NCI-H345 treated with DMSO at 0.1 percent for 48 hours (cell line): ENCODE measurements around the gene STEAP4.

Experiments
- DNase-seq: peaks from one replicate; lab custom pipeline; 2025; ENCODE audit not compliant: unreplicated experiment; lab: John Stamatoyannopoulos, UW

The STEAP4 gene

GRCh38 chr7:88306590-88307048 lies at the start of gene STEAP4:
Gene STEAP4 (minus strand): TSS chr7:88306894. CDS start chr7:88284269, 22,625 bp downstream.
- no peak for DNase-seq

DNA sequence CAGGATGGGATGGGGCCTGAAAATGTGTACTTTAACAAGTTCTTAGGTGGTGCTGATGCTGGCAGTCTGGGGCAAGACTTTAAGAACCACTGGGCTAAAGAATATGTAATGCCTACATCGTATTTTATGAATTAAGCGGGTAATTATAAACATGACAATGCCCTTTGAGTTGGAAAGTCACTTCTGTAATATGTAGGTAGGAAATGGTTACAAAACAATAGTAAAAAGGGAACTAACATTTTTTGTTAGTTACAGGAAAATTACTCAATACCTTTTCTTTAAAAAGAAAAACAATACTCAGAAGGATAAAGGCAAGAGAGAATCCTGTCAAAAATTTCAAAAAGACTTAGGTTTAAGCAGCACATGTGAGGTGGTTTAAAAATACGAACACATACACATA lies 48.3 kb upstream of the STEAP4 start:
- DNase-seq, result no peak

GRCh38 chr7:88350118-88350517 lies 43.4 kb upstream of the STEAP4 start:
- no peak for DNase-seq

GRCh38 chr7:88347517-88347916 lies 40.8 kb upstream of the STEAP4 start:
- DNase-seq, result no peak

- no peak for DNase-seq
These were observed 40.4 kb upstream of the STEAP4 start for GRCh38 chr7:88347090-88347489.

- no peak for DNase-seq
These were observed 39.7 kb upstream of the STEAP4 start for GRCh38 chr7:88346357-88346756.

DNA sequence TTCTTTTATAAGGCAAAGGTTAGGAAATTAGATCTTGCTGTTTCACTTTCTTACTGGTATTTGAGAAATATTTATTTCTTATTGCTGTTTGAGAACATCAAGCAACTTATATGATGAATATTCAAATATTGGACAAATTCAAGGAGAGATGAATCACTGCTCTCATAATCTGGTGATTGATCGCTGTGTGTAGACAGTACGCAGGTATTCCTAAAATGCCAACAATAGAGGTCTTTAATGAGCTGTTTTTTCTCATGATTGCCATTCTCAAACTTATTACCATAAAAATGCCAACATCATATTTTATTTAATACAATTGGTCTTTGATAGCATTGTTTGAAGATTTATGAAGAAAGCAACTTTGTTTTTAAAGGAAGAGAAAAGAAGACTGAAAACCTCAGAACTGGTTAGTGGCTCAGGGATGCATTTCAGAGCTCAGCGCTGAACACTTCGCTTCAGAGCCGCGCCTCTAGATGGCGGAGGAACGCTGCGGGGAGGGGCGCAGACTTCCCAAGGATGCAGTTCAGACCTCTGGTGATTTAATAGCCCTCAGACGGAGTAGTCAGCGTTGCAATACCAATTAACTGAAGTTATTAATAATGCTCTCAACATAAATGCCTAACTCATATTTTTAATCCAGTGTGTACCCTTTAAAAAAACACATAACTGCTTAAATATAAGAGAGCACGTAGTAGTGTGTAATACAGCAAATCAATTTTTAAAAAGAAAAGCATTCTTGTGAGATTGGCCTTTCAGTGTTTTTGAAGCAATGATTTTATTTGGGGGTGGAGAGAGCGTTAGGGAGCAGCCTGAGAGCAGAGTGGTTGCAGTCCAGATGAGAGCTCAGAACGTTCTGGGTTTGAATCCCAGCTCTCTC lies 38.5 kb upstream of the STEAP4 start:
- DNase-seq, result no peak

DNA sequence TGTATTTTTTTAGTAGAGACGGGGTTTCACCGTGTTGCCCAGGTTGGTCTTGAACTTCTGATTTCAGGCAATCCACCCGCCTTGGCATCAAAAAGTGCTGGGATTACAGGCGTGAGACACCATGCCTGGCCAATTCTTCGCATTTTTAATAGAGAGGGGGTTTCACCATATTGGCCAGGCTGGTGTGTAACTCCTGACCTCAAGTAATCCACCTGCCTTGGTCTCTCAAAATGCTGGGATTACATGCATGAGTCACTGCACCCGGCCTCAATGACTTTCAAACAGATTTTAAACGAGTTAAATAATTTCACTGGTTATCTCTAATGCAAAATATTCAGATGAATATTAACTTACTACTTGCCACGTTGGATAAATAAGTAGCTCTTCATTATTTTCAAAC lies 37.6 kb upstream of the STEAP4 start:
- DNase-seq, result no peak

DNA sequence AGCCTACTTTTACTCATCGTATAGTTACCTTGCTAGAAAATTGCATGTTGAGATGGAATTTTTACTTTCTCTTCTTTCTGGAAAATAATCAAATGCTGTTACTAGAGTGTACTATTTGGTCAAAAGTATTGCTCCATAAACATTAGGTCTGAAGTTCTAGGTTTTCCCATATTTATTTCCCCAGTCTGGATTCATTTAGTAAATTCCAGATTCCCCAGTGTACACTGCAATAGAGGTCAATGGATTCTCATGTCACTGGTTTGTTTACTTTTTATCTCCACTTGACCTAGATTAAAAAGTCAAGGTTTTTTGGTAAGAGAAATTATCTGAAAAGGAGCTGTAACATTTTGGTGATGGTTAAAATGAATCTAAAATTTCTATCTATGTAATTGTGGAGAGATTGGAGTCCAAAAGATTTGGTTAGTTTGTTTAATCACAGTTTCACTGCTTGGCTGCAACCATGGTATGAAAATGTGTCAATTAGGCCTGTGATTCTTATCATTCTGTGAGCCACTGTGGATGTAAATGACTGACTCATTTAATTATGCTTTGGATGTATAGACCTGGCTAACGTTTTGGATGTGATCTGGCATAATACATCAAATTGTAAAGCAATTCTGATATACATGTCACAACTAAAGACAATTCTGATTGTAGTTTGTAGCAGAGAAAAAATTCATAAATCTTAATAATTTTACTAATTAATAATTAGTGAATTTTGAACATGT lies 32.7 kb upstream of the STEAP4 start:
- no peak for DNase-seq

GRCh38 chr7:88338503-88338902 lies 31.8 kb upstream of the STEAP4 start:
- no peak for DNase-seq

DNA sequence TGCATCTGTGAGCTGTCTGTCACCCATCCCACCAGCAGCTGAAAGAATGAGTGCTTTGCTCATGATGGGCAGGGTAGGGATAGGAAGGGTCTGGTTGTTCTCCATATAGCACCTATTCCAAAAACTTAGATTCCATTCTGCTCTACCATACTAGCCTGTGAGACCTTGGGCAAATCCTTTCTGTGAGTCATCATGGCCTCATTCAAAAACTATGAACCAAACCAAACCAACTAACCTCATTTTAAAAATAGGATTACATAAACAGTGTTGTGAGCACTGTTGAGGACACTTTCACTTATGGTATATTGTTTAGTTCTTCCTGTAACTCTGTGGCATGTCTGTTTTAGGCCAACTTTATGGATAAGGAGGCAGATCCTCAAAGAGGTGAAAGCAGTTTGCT lies 30.9 kb upstream of the STEAP4 start:
- DNase-seq, result no peak

GRCh38 chr7:88331322-88331721 lies 24.6 kb upstream of the STEAP4 start:
- DNase-seq, result no peak

- DNase-seq, result no peak
These were observed 23.1 kb upstream of the STEAP4 start for GRCh38 chr7:88329532-88330463.

DNA sequence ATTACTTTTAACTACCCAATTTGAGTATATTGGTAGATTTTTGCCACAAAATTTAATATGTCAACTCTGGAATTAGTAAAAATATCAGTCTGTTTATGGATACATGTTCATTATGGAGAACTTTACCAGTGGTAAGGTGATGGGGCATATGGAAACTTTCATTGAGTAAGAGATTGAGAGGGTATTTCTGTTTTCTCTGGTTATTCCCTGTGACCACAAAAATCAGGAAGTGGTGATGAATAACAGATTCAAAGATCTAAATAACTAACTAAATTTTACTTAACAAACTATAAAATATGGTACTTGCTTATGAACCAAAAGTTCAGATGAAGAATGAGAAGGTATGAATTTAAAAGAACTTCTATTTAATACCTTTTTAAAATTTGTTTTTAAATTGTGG lies 22.1 kb upstream of the STEAP4 start:
- no peak for DNase-seq

DNA sequence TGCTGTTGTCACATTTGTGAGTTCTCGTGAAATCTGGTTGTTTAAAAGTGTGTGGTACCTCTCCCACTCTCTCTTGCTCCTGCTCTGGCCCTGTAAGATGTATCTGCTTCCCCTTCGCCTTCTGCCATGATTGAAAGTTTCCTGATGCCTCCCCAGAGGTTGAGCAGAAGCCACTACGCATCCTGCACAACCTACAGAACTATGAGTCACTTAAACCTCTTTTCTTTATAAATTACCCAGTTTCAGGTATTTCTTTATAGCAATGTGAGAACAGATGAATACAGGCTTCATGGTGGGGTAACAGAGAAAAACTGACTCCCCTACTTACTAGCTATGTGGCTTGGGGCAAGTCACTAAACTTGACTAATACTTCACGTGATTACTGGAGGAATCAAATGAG lies 18.0 kb upstream of the STEAP4 start:
- no peak for DNase-seq

- DNase-seq, result no peak
These were observed 15.5 kb upstream of the STEAP4 start for GRCh38 chr7:88322151-88322550.

- DNase-seq, result no peak
These were observed 15.0 kb upstream of the STEAP4 start for GRCh38 chr7:88321694-88322093.

- DNase-seq, result no peak
These were observed 11.5 kb upstream of the STEAP4 start for GRCh38 chr7:88318196-88318595.

- no peak for DNase-seq
These were observed 10.7 kb upstream of the STEAP4 start for GRCh38 chr7:88317422-88317821.

GRCh38 chr7:88316456-88316855 lies 9.8 kb upstream of the STEAP4 start:
- no peak for DNase-seq

- no peak for DNase-seq
These were observed 8.8 kb upstream of the STEAP4 start for GRCh38 chr7:88315522-88315921.
